Activated CD8-positive, alpha-beta memory T cell treated with anti-CD3 and anti-CD28 coated beads for 4 hours (primary cell): Measurements from ENCODE around the gene CAV3.

Source experiments
- DNase-seq, 2 donors: peaks; one replicate each; pipeline ENCODE4 v3.0.0-alpha.2; 2020; ENCODE audit warnings: low read depth in 2 of 2

Gene CAV3

DNA sequence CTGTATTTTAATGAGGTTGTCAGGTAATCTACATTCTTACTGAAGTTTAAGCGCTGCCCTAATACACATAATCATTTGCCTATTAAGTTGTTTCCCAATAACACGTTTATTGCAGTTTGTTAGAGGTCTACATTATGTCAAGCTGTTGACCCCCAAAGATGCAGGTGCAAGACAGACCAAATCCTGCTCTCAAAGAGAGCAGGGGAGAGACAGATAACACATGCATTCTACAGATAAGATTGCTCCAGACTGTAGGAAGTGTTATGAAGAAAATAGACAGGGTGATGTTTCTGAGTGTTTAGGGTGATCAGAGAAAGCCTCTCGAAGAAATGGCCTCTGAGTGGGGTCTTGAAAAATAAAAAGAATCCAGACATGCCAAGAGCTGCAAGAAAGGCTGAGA is 60.6 kb downstream of the CAV3 start:
- DNase-seq = no peak
